H9 (cell line): ENCODE results near the gene SCAND1. TPM values are rescaled to one million over a fixed set of nuclear protein-coding genes. Genes with fewer than 3 reads are reported as not detected.

ENCODE experiments used
- DNase-seq: peaks from one replicate; pipeline ENCODE4 v3.0.0-alpha.2; 2017
- H2AFZ ChIP-seq: one replicate; pipeline ENCODE4 v1.6.1; 2013; ENCODE audit warnings: mild to moderate bottlenecking, low read length, control low read depth, moderate library complexity
- H2AK5ac ChIP-seq: 2 replicates; pipeline ENCODE4 v1.6.1; 2013; ENCODE audit warnings: low read length, control low read depth, mixed read lengths; ENCODE audit not compliant: insufficient read length
- H2BK120ac ChIP-seq: one replicate; pipeline ENCODE4 v1.6.1; 2013; ENCODE audit warnings: low read depth, mild to moderate bottlenecking, low read length, control low read depth, inconsistent platforms; ENCODE audit not compliant: poor library complexity, severe bottlenecking
- H2BK12ac ChIP-seq: 2 replicates; pipeline ENCODE4 v1.6.1; 2013; ENCODE audit warnings: low read length, control low read depth, mixed read lengths, low read depth; ENCODE audit not compliant: insufficient read length
- H2BK15ac ChIP-seq: 2 replicates; pipeline ENCODE4 v1.6.1; 2013; ENCODE audit warnings: low read depth, low read length, control low read depth
- H2BK20ac ChIP-seq: one replicate; pipeline ENCODE4 v1.6.1; 2013; ENCODE audit warnings: low read depth, mild to moderate bottlenecking, low read length, control low read depth, inconsistent platforms; ENCODE audit not compliant: poor library complexity, severe bottlenecking
- H2BK5ac ChIP-seq: 2 replicates; pipeline ENCODE4 v1.6.1; 2013; ENCODE audit warnings: low read length, control low read depth, mixed read lengths; ENCODE audit not compliant: insufficient read length
- H3K14ac ChIP-seq: 2 replicates; pipeline ENCODE4 v1.6.1; 2013; ENCODE audit warnings: low read length, control low read depth; ENCODE audit not compliant: insufficient read depth
- H3K18ac ChIP-seq: 2 replicates; pipeline ENCODE4 v1.6.1; 2013; ENCODE audit warnings: low read depth, mild to moderate bottlenecking, mixed read lengths, low read length, control low read depth; ENCODE audit not compliant: insufficient read length
- H3K23ac ChIP-seq: 2 replicates; pipeline ENCODE4 v1.6.1; 2013; ENCODE audit warnings: low read length, control low read depth, mixed read lengths, low read depth; ENCODE audit not compliant: insufficient read length
- H3K23me2 ChIP-seq: 2 replicates; pipeline ENCODE4 v1.6.1; 2013; ENCODE audit warnings: low read depth, mild to moderate bottlenecking, mixed read lengths, low read length, control low read depth; ENCODE audit not compliant: insufficient read length, poor library complexity, severe bottlenecking
- H3K27ac ChIP-seq: 2 replicates; pipeline ENCODE4 v1.5.1; 2013; ENCODE audit warnings: low read length, control low read depth, mixed read lengths, low read depth; ENCODE audit not compliant: insufficient read length
- H3K27me3 ChIP-seq: 2 replicates; pipeline ENCODE4 v1.6.1; 2013; ENCODE audit warnings: low read length, control low read depth, inconsistent platforms; ENCODE audit not compliant: insufficient read depth
- H3K4ac ChIP-seq: 2 replicates; pipeline ENCODE4 v1.6.1; 2013; ENCODE audit warnings: low read depth, mild to moderate bottlenecking, control low read depth, inconsistent platforms, low read length, moderate library complexity
- H3K4me1 ChIP-seq: 2 replicates; pipeline ENCODE4 v1.6.1; 2013; ENCODE audit warnings: low read length, control low read depth, inconsistent platforms; ENCODE audit not compliant: insufficient read depth
- H3K4me2 ChIP-seq: 2 replicates; pipeline ENCODE4 v1.6.1; 2013; ENCODE audit warnings: low read length, control low read depth, mixed read lengths; ENCODE audit not compliant: insufficient read length, insufficient read depth
- H3K56ac ChIP-seq: 2 replicates; pipeline ENCODE4 v1.6.1; 2013; ENCODE audit warnings: low read depth, mild to moderate bottlenecking, mixed read lengths, low read length, control low read depth; ENCODE audit not compliant: insufficient read length
- H3K79me1 ChIP-seq: 2 replicates; pipeline ENCODE4 v1.6.1; 2013; ENCODE audit warnings: low read depth, mild to moderate bottlenecking, moderate library complexity, low read length, control low read depth, inconsistent platforms; ENCODE audit not compliant: insufficient read depth, poor library complexity, severe bottlenecking
- H3K79me2 ChIP-seq: 2 replicates; pipeline ENCODE4 v1.6.1; 2013; ENCODE audit warnings: low read length, control low read depth, inconsistent platforms; ENCODE audit not compliant: insufficient read depth
- H3K9ac ChIP-seq: 2 replicates; pipeline ENCODE4 v1.6.1; 2013; ENCODE audit warnings: low read length, control low read depth, mixed read lengths; ENCODE audit not compliant: insufficient read length; ENCODE audit errors: extremely low read depth
- H3K9me3 ChIP-seq: one replicate; pipeline ENCODE4 v1.6.1; 2013; ENCODE audit warnings: low read depth, low read length, inconsistent platforms; ENCODE audit not compliant: control insufficient read depth
- H3T11ph ChIP-seq: one replicate; pipeline ENCODE4 v1.6.1; 2013; ENCODE audit warnings: mild to moderate bottlenecking, low read length, control low read depth, inconsistent platforms
- H4K20me1 ChIP-seq: one replicate; pipeline ENCODE4 v1.6.1; 2013; ENCODE audit not compliant: control insufficient read depth, insufficient read length, insufficient read depth
- H4K5ac ChIP-seq: 2 replicates; pipeline ENCODE4 v1.6.1; 2013; ENCODE audit warnings: low read depth, mild to moderate bottlenecking, mixed read lengths, low read length, control low read depth; ENCODE audit not compliant: insufficient read length
- H4K8ac ChIP-seq: replicated peaks from 2 replicates; pipeline ENCODE4 v1.6.1; 2013; ENCODE audit warnings: low read length, control low read depth, mixed read lengths, low read depth; ENCODE audit not compliant: insufficient read length
- H4K91ac ChIP-seq: 2 replicates; pipeline ENCODE4 v1.6.1; 2013; ENCODE audit warnings: low read depth, mild to moderate bottlenecking, moderate library complexity, mixed read lengths, low read length, control low read depth; ENCODE audit not compliant: insufficient read length
- H3K27ac Mint-ChIP-seq, 3 experiments: 2 replicates in 2 of 3; 3 replicates in 1 of 3; pipeline ENCODE4 v1.8.0; 2020 to 2021; ENCODE audit warnings: mixed read lengths in 3 of 3, mild to moderate bottlenecking in 1 of 3, moderate library complexity in 1 of 3
- H3K27me3 Mint-ChIP-seq: 2 replicates; pipeline ENCODE4 v1.8.0; 2021; ENCODE audit warnings: low read depth, mild to moderate bottlenecking, moderate library complexity, mixed read lengths
- H3K36me3 Mint-ChIP-seq, 3 experiments: 2 replicates in 2 of 3; 3 replicates in 1 of 3; pipeline ENCODE4 v1.8.0; 2020 to 2021; ENCODE audit warnings: low read depth in 3 of 3, mixed read lengths in 3 of 3; ENCODE audit not compliant: insufficient read depth in 1 of 3
- H3K4me1 Mint-ChIP-seq, 2 experiments: 2 replicates each; pipeline ENCODE4 v1.8.0; 2020; ENCODE audit warnings: mixed read lengths in 2 of 2
- H3K4me3 Mint-ChIP-seq, 2 experiments: 2 replicates in 1 of 2; 3 replicates in 1 of 2; pipeline ENCODE4 v1.8.0; 2020 to 2021; ENCODE audit warnings: mild to moderate bottlenecking in 2 of 2, mixed read lengths in 2 of 2, moderate library complexity in 1 of 2
- H3K9me3 Mint-ChIP-seq, 2 experiments: 2 replicates in 1 of 2; 3 replicates in 1 of 2; pipeline ENCODE4 v1.8.0; 2020; ENCODE audit warnings: mild to moderate bottlenecking in 2 of 2, mixed read lengths in 2 of 2, moderate library complexity in 1 of 2
- CTCF ChIP-seq: fragments of 200-600 bp; sonication (generic); conservative IDR thresholded peaks from 3 replicates; pipeline ENCODE4 v1.8.0; 2021; ENCODE audit warnings: antibody characterized with exemption, mild to moderate bottlenecking
- WGBS: extraction: QIAGEN DNeasy Blood & Tissue Kit; methylation state at CpG from one replicate; pipeline ENCODE4 v1.1.7; 2013; ENCODE audit warnings: missing lambda C conversion rate, low lambda C conversion rate, mixed read lengths; ENCODE audit not compliant: insufficient read length; ENCODE audit errors: extremely low coverage; 5-methylcytosine and 5-hydroxymethylcytosine counted together
- total RNA-seq: library from RNA; stranded (reverse); gene quantifications from 2 replicates; pipeline ENCODE4 v1.2.1, GENCODE V29; 2021

The SCAND1 gene
- total RNA-seq, 1 experiment from 2014 or later = 59.1 TPM

- Histone ChIP-seq H3K4me2 (no peak overlapping the region), H3K56ac (no peak overlapping the region), H3K18ac (no peak overlapping the region), H3K4me1 (no peaks in the 10 kb centered on the region), H3K27me3 (no peaks in the 10 kb centered on the region), H4K5ac (no peak overlapping the region), H3K79me2 (no peaks in the 10 kb centered on the region), H3K14ac (no peak overlapping the region), H3K4ac (no peak overlapping the region), H3T11ph (no peak overlapping the region), H2BK15ac (no peak overlapping the region), H2BK20ac (no peak overlapping the region), H2BK120ac (no peak overlapping the region), H4K91ac (no peak overlapping the region), H3K23ac (no peak overlapping the region), H3K27ac (no peak overlapping the region), H2AK5ac (no peak overlapping the region), H4K8ac (no peak overlapping the region), H3K23me2 (no peaks in the 10 kb centered on the region), H2BK5ac (no peak overlapping the region), H3K9ac (no peak overlapping the region), H3K79me1 (no peaks in the 10 kb centered on the region), H3K9me3 (no peaks in the 10 kb centered on the region), H2AFZ (no peak overlapping the region), H2BK12ac (no peak overlapping the region), H4K20me1 (no peaks in the 10 kb centered on the region)
- Mint-ChIP-seq H3K4me3 (no peak overlapping the region), H3K9me3 (no peaks in the 10 kb centered on the region), H3K36me3 (no peaks in the 10 kb centered on the region), H3K4me1 (peaks cover 3 to 5% of the 10 kb centered on the region in 2 experiments; a peak in 3 of 4 replicates), H3K27me3 (peaks cover 9% of the 10 kb centered on the region), H3K27ac (no peak overlapping the region)
- DNase-seq = no peak
- no peak for TF ChIP-seq CTCF
- no CpG with 5 or more reads among the region's 9 CpGs for WGBS
Observed at GRCh38 chr20:35978041-35978513, 23.8 kb upstream of the SCAND1 start.
